SH-SY5Y (cell line): ENCODE measurements around the gene TMC4.

Source experiments
- GATA2 ChIP-seq: IDR thresholded peaks from 2 replicates; pipeline ENCODE4 v1.6.1; 2011; ENCODE audit warnings: mild to moderate bottlenecking, low read depth, low read length
- GATA3 ChIP-seq: IDR thresholded peaks from 2 replicates; pipeline ENCODE4 v1.6.1; 2011; ENCODE audit warnings: low read depth, mild to moderate bottlenecking, low read length, moderate library complexity

GRCh38 chr19:54162884-54163283 lies 10.1 kb downstream of the TMC4 start:
- TF ChIP-seq GATA3 (no peak), GATA2 (no peak)
